Fibroblast of gingiva (primary cell): ENCODE data around the gene PTCH2.
"Not testable (repeated sequence)": the region's sequence is repeated elsewhere in the genome, so short reads cannot be mapped to it uniquely, and the experiment has no call there.

Experiments used
- DNase-seq: peaks from one replicate; pipeline ENCODE4 v3.0.0-alpha.2; 2011; ENCODE audit warnings: low read depth

The PTCH2 gene

GRCh38 chr1:44819196-44819607, 23.9 kb downstream of the PTCH2 start:
- no peak for DNase-seq

- no peak for DNase-seq
Observed at GRCh38 chr1:44817771-44818495, 25.1 kb downstream of the PTCH2 start.

- DNase-seq, result no peak
Observed at GRCh38 chr1:44817307-44817706, 25.7 kb downstream of the PTCH2 start.

- DNase-seq, result not testable (repeated sequence)
Observed at GRCh38 chr1:44815926-44816325, 27.1 kb downstream of the PTCH2 start.

- DNase-seq, result no peak
Observed at GRCh38 chr1:44812822-44813543, 30.1 kb downstream of the PTCH2 start.

DNA sequence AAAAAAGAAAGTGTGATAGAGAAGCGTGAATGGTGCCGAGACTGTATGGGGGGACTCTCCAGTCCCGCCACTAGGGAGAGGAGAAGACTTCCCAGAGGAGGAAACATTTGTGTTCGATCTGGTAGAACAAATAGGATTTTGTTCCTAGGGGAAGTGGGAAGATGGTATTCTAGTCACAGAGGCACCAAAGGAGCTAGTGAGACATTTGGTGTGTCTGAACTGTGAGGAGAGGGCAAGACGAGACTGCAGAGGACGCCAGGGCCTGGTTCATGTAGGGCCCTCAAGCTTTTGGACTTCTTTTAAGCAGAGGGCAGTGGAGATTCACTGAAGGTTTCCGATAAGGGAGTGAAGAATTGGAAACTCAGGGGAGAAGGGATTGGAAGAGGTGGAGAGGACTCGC, 31.8 kb downstream of the PTCH2 start:
- DNase-seq, result no peak

DNA sequence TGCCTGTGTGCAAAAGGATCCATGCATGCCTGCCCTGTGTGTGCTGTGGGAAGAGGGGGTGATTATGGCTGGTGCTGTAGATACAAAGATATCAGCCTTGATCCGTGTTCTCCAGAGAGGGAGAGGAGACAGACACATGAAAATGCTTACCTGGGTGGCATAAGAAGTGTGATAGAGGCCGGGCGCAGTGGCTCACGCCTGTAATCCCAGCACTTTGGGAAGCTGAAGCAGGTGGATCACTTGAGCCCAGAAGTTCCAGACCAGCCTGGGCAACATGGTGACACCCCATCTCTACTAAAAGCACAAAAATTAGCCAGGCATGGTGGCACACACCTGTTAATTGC, 32.3 kb downstream of the PTCH2 start:
- not testable (repeated sequence) for DNase-seq

- DNase-seq, result peak; percentile 95
Observed at GRCh38 chr1:44810101-44810761, 32.8 kb downstream of the PTCH2 start.

DNA sequence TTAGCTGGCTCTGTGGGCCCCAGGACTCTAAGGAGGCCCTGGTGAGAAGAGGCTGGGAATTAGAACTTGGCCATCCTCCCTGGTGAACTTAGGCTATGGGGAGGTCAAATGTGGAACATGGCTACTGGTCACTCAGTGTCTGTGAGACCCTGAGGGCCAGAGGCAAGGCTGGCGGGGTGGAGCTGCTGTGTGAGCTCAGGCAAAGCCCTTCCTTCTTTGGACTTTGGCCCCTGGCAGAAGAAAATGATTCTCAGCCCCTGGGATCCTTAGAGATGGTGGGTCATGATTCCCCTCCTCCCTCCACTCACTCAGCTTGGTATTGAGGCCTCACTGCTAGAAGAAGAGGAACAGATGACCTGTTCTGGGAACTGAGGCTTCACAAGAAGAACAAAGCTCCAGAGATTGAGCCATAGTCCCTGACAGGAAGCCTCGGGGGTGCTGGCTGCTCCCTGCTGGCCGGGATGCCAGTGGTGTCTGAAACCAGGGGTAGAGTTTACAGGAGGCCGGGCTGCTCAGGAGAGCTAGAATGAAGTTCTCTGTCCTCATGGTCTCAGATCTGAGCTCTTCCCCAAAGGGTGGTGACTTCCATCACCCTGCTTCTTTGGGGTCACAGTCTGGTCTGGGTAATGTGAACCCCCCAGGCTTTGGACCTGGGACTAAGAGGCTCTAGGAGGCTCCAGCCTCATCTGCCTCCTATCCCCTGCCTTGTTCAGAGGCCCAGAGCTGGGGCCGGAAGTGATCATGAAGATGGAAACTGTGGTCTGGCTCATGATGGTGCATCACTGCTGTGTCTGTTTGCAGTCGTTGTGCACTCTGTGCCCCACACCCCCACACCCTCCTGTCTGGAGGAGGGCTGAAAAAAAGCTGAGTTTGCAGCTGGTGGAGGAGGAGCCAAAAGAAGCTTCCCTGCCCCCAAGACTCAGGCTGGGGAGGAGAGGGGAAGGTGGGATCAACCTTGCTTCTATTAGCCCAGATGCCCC, 33.8 kb downstream of the PTCH2 start:
- DNase-seq, result peak; percentile 81

GRCh38 chr1:44808063-44808937, 34.8 kb downstream of the PTCH2 start, which contains the start of gene BTBD19:
Gene BTBD19 (plus strand): TSS chr1:44808523. CDS start chr1:44808821, 298 bp downstream.
- DNase-seq, result peak; percentile 94

DNA sequence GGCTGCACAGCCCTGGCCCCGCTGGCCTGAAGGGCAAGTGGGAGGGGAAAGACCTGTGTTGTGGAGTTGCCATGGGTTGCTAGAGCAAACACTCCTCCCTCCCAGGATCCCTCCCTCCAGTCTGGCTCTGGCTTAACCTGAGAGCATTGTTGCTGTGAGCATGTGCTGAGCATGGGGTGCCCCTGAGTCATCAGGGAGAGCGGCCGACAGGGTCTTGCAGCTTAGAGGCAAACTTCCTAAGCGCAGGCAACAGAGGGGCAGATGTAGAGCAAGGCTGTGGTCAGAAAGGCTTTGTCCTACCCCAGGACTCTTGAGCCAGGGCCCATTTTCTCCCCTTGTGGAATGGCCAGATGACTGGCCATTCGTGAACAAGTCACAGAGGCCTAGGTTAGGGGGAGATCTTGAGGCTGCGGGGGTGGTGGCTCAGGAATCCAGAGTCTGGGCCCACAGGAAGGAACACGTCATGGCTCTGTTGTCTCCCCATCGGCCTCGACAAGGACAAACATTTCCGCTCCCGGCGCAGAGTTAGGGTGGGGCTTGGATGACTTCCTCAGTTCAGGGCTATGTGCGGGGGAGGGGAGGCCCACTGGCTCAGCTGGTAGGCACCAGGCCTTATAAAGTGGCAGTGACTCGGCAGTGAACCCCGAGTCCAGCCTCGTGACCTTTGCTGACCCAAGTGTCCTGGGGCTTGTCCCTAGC, 35.5 kb downstream of the PTCH2 start:
- peak; percentile 99 for DNase-seq

GRCh38 chr1:44806704-44807363, 36.2 kb downstream of the PTCH2 start, which contains the start of gene DYNLT4:
Gene DYNLT4 (minus strand): TSS chr1:44807351. CDS start chr1:44806668, 683 bp downstream.
- DNase-seq, result no peak

- no peak for DNase-seq
Observed at GRCh38 chr1:44806025-44806703, 36.9 kb downstream of the PTCH2 start.

DNA sequence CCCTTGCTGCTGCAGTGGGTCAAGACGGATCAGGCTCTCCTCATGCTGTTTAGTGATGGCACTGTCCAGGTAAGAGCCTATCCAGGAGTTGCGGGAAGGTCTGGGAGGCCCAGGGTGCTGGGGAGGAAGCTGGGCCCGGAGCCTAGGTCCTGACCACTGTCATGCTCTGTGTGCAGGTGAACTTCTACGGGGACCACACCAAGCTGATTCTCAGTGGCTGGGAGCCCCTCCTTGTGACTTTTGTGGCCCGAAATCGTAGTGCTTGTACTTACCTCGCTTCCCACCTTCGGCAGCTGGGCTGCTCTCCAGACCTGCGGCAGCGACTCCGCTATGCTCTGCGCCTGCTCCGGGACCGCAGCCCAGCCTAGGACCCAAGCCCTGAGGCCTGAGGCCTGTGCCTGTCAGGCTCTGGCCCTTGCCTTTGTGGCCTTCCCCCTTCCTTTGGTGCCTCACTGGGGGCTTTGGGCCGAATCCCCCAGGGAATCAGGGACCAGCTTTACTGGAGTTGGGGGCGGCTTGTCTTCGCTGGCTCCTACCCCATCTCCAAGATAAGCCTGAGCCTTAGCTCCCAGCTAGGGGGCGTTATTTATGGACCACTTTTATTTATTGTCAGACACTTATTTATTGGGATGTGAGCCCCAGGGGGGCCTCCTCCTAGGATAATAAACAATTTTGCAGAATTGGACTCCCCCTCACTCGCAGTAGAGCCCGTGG, 37.6 kb downstream of the PTCH2 start:
- no peak for DNase-seq

DNA sequence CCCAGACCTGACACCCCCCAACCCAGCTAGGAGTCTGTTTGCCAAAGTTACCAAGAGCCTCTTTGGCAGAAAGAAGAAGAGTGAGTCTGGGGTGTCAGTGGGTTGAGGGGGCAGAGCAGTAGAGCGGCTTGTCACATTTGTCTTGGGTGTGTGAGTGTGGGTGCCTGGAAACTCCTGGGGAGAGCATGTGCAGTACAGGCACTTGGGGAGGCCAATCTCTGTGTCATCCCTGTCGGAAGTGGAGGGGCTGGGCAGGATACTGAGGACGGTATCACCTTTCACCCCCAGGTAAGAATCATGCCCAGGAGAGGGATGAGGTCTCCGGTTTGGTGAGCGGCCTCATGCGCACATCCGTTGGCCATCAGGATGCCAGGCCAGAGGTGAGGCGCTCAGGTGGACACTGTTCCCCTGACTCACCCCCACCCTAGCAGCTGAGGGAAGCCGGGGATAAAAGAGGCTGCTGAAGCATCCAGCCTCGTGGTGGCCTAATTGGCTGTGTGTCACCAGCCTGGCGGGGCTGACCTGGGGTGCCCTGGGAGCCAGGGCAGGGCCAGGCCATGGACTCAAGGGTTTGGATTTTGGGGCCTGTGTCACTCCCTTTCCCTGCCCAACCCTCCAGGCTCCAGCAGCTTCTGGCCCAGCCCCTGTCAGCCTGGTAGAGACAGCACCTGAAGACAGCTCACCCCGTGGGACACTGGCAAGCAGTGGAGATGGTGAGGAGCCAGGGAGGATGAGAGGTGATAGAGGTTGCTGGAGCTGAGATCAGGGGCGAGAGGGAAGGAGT, 39.5 kb downstream of the PTCH2 start:
- DNase-seq, result no peak

- DNase-seq, result no peak
Observed at GRCh38 chr1:44803062-44803311, 40.1 kb downstream of the PTCH2 start.

- DNase-seq, result no peak
Observed at GRCh38 chr1:44802306-44803061, 40.6 kb downstream of the PTCH2 start.
